ENCODE results near the gene OVOL1.

- TF ChIP-seq CTCF (IDR thresholded peaks at IDR 0.05) (no peak), POLR2A (IDR thresholded peaks at IDR 0.05) (no peak)
Observed at GRCh38 chr11:65834202-65834601, 47.3 kb downstream of the OVOL1 start.

Data from adrenal gland (tissue), 5 donors.